SK-N-MC (cell line): ENCODE measurements around the gene HAPSTR1.

Source experiments
- EZH2 ChIP-seq: fragments of 200-600 bp; sonication (generic); IDR thresholded peaks from one replicate; pipeline ENCODE4 v1.6.1; 2017; ENCODE audit warnings: antibody characterized with exemption
- FOXP2 ChIP-seq: optimal IDR thresholded peaks from 2 replicates; pipeline ENCODE3; 2011; ENCODE audit warnings: mild to moderate bottlenecking, moderate library complexity; ENCODE audit not compliant: insufficient read depth; ENCODE audit errors: extremely low read length, control extremely low read depth
- POLR2AphosphoS5 ChIP-seq: IDR thresholded peaks from 2 replicates; pipeline ENCODE4 v1.6.1; 2012; ENCODE audit warnings: mild to moderate bottlenecking, low read depth, low read length, borderline replicate concordance

GRCh38 chr16:9090960-9091866 lies at the start of gene HAPSTR1:
- TF ChIP-seq EZH2 (no peak), POLR2AphosphoS5 (peak; percentile 95), FOXP2 (peak; percentile 84)
